Stimulated activated CD8-positive, alpha-beta memory T cell treated with anti-CD3 and anti-CD28 coated beads, Interleukin-4, amount 100 ng/mL, for 4 hours (primary cell): ENCODE results near the gene CREB3.

Experiments
- DNase-seq, 2 donors: peaks; one replicate each; pipeline ENCODE4 v3.0.0-alpha.2; 2020; ENCODE audit warnings: low read depth in 2 of 2, low spot score in 1 of 2

The CREB3 gene

DNA sequence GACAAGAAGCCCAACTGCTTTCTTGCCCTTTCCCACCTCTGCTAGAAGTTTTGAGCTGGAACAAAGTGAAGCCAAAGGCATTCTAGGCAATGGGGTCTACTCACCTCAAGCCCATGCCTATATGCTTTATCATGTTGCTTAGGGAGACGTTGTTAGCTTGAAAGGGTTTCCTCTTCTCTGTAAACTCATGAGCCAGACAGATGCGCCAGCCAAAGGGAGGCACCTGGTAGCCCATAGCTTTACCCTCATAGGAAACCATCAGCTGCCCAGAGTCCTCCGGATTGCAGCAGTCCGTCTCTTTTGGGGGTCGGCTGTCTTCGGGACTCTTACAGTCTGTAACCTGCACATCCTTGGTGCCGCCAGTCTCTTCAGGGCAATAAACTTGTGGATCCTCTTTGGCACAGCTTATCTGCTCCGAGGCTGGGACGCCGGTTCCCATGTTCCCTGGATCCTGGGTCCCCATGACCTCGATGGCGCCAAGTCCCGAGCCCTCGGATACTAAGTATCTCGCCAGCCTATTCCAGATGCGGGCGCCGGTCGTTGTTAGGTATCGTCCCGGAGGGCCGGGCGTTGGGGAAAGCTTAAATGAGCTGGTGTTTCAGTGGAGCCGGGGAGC, 15.9 kb downstream of the CREB3 start:
- no peak for DNase-seq

DNA sequence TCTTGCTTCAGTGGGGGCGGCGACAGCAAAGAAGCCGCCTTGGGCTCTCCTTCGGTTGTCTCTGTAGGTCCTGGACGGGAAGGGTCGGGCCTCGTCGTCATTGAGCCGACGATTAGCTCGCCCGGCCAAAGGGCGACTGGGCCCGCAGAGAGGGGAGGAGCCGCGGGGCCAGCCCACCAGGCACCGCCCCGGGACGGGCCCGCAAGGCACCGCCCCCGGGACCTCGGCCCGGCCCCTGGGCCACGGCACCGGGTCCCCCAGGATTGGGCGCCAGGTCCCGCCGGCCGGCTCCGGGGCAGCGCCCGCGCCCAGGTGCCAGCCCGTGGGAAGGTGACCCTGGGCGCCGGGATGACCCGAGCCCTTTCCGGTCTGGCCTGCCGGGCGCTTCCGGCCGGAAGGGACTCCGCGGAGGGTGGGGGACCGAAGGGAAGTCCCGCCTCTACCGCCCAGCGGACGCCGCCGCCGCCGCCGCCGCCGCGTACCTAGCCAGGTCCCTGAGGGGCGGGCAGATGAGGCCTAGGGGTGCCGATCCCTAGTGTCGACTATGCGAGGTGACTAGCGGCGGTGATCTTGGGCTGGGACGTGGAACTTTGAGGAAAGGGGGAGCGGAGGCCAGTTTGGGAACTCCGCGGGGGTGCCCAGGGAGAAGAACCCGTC, 16.5 kb downstream of the CREB3 start, which contains the start of the genes GBA2 and RGP1:
Gene GBA2 (minus strand): TSS at position 371 of the 657 bp plus-strand sequence. CDS start 524 bp downstream, outside the sequence.
Gene RGP1 (plus strand): TSS at position 430 of the 657 bp plus-strand sequence. CDS start 469 bp downstream, outside the sequence.
- peak in 1 of 2 donors; percentile 47 for DNase-seq

- no peak for DNase-seq
Observed at GRCh38 chr9:35749515-35750255, 17.2 kb downstream of the CREB3 start.

DNA sequence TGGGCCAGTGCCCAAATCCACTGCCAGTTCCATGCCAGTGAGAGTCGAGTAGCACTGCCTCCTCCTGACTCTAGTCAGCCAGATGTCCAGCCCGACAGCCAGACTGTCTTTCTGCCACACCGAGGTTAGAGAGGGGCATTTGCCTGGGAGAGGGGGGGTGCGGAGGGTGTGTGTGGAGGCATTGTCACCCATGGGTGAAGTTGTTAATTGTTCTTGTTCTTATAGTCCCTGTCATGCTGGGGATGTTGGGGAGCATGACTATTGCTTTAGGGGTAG, 17.7 kb downstream of the CREB3 start:
- no peak for DNase-seq

GRCh38 chr9:35753466-35753865, 21.0 kb downstream of the CREB3 start:
- DNase-seq = no peak

- no peak for DNase-seq
Observed at GRCh38 chr9:35754264-35754663, 21.8 kb downstream of the CREB3 start, which contains the start of gene MSMP. TSS of gene MSMP (minus strand) at chr9:35754276. CDS start at chr9:35754129, 147 bp downstream.

DNA sequence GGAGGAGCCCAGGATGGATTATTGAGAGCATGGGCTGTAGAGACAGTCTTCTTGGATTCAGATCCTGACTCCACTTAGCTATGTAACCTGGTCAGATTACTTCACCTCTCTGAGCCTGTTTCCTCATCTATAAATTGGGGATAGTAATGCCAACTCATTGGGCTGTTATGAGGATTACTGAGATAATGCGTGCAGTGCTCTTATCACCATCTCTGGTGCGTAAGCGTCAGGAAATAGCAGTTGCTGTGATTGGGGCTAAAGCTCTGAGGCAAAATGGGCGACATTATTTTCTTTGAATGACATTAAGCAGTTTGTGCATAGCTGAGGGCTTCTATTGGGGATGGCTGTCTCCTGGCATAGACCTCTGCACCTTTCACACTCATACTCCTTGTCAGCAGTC, 22.6 kb downstream of the CREB3 start:
- DNase-seq = no peak

DNA sequence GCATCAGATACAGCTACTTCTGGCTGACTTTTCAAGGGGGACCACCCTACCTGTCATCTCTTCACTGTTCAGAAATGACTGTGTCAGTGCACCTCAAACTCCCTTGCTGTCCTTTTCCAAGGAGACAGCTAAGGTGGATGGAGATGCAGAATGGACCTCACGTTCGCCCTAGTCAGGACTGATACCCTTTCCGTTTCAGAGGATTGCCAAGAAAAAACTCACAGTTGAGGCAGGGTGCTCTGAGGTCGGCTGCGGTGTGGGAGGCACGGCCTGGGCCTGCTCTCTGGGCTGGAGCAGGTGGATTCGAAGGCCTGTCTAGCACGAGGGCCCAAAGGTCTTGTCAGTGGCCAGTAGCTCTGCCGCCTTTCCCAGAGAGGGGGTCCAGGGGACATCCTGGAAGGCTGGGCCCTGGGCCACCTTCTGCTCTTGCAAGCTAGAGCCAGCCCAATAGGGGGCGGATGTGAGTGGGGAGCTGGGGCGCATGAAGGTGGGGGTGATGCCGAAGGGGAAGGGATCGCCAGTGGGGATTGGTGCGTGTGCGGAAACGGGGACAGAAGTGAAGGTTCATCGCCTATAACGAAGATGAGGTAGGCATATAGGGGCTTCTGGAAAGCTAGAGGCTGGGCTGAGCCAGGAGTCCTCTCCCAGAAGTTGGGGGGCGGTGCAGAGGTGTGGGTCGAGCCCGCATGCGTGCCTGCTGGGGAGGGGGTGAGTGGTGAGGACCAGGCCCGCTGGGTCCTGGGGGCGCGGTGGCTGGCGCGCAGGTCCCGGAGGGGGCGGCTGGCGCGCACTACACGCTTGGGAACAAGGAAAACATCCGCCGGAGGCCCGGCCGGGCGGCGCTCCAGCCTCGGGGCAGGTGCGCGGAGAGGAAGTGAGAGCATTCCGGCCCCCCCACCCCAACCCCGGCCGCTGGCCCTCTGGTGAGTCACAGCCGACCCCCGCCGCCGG, 24.1 kb downstream of the CREB3 start:
- DNase-seq = peak; percentile 49 to 58

GRCh38 chr9:35757226-35757891, 24.9 kb downstream of the CREB3 start:
- DNase-seq = no peak

- DNase-seq = no peak
Observed at GRCh38 chr9:35757892-35758275, 25.4 kb downstream of the CREB3 start.

DNA sequence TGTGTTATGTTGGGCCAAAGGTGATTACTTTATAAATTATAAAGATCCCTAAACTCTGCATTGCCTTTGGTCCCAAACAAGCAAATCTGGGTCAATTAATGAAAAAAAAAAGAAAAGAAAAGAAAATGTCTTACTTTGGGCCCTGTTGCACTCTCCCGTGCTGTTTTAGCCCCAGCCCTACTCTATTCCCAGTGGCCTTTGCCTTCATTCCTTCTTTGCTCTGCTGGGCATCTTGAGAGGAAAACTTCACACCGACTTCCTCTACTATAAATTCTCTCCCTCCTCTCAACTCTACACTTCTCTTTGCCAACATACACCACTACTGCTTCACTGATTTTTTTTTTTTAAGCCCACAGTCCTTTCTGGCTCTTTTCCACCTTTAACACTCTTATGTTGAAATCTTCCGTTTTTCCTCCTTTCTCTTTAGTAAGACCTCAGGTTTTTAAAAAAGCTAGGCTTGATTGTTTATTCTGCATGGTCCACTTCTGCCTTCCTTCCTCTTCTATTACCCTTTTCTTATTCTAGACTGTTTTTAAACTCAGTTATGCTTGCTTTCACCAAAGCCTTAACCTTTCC, 26.1 kb downstream of the CREB3 start:
- no peak for DNase-seq

GRCh38 chr9:35759795-35760194, 27.3 kb downstream of the CREB3 start:
- DNase-seq = no peak

- no peak for DNase-seq
Observed at GRCh38 chr9:35760651-35761050, 28.2 kb downstream of the CREB3 start.

- DNase-seq = no peak
Observed at GRCh38 chr9:35763181-35763580, 30.7 kb downstream of the CREB3 start.

DNA sequence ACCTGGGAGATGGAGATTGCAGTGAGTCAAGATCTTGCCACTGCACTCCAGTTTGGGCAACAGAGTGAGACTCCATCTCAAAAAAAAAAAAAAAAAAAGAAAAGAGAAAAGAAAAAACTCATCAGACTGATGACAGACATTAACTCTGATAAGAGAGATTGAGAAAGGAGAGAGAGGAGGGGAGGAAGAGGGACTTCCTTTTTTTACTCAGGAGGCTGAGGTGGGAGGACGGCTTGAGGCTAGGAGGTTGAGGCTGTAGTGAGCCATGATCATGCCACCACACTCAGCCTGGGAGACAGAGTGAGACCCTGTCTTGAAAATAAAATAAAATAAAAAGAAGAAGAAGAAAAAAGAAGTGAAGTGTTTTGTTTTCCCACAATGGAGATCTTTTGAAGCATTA, 31.3 kb downstream of the CREB3 start:
- no peak for DNase-seq

GRCh38 chr9:35766997-35767396, 34.5 kb downstream of the CREB3 start:
- no peak for DNase-seq

DNA sequence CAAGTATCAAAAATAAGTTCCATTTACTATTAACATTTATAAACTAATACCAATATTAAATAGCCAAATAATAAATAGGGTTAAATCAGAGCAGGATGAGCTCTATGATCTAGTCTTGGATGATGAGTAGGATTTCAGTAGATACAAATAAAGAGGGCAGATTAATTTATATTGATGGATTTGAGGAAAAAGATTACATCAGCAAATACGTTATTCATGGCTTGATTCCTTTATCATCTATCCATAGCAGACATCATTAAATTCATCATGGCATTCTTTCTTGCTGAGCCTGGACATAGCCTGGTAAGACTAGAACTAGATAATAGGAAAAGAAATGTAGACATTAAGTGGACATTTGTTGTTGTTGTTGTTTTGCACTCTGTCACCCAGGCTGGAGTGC, 35.0 kb downstream of the CREB3 start:
- DNase-seq = no peak

GRCh38 chr9:35769763-35770162, 37.3 kb downstream of the CREB3 start:
- DNase-seq = no peak

DNA sequence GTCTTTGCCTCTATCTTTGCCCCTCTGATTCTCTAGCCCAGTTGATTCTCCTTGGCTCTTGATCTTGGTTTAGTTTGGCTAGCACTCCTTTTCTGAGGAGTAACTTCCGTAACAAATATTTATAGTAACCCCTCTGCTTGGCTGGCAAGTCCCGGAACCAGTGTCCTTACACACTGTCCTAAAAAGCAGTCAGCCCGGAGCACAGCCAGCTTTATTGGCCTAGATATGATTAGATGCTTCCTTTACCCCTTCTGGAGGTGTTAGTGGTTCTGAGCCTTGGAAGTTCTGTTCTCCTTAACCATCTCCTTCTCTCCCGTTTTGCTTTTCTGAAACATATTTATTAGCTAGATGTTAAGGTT, 38.6 kb downstream of the CREB3 start:
- no peak for DNase-seq

- DNase-seq = no peak
Observed at GRCh38 chr9:35771534-35771933, 39.1 kb downstream of the CREB3 start.
